ENCODE measurements around the gene SORCS2. TPM values are rescaled to one million over a fixed set of nuclear protein-coding genes. Genes with fewer than 3 reads are reported as not detected.
"Not testable (repeated sequence)": the region's sequence is repeated elsewhere in the genome, so short reads cannot be mapped to it uniquely, and the experiment has no call there.

SORCS2 gene
- total RNA-seq, 1 donor from 2014 or later: not detected

GRCh38 chr4:7212101-7212674, 19.9 kb downstream of the SORCS2 start:
- Mint-ChIP-seq H3K27ac (no peak overlapping the region), H3K4me3 (no peak overlapping the region), H3K4me1 (ENCODE audit: low read depth) (no peaks in the 10 kb centered on the region), H3K27me3 (ENCODE audit: insufficient read depth) (peaks cover 2% of the 10 kb centered on the region), H3K9me3 (no peaks in the 10 kb centered on the region), H3K36me3 (ENCODE audit: low read depth) (no peaks in the 10 kb centered on the region)
- no peak for DNase-seq (ENCODE audit: low spot score)
- intact Hi-C loops (cut with micrococcal nuclease): no loop called here

- peaks cover 2% of the 10 kb centered on the region for H3K27me3 Mint-ChIP-seq (ENCODE audit: insufficient read depth)
- intact Hi-C loops (cut with micrococcal nuclease): no loop called here
- DNase-seq (ENCODE audit: low spot score): no peak
- H3K4me3 Mint-ChIP-seq: no peak overlapping the region
- H3K27ac Mint-ChIP-seq: no peak overlapping the region
- no peaks in the 10 kb centered on the region for H3K9me3 Mint-ChIP-seq
- no peaks in the 10 kb centered on the region for H3K36me3 Mint-ChIP-seq (ENCODE audit: low read depth)
- H3K4me1 Mint-ChIP-seq (ENCODE audit: low read depth): no peaks in the 10 kb centered on the region
Observed at GRCh38 chr4:7212921-7213320, 20.6 kb downstream of the SORCS2 start.

- Mint-ChIP-seq H3K27ac (no peak overlapping the region), H3K27me3 (ENCODE audit: insufficient read depth) (peaks cover 2% of the 10 kb centered on the region), H3K36me3 (ENCODE audit: low read depth) (no peaks in the 10 kb centered on the region), H3K9me3 (no peaks in the 10 kb centered on the region), H3K4me3 (no peak overlapping the region), H3K4me1 (ENCODE audit: low read depth) (no peaks in the 10 kb centered on the region)
- intact Hi-C loops (cut with micrococcal nuclease): no loop called here
- DNase-seq (ENCODE audit: low spot score): no peak
Observed at GRCh38 chr4:7213807-7214206, 21.5 kb downstream of the SORCS2 start.

GRCh38 chr4:7214359-7214758, 22.0 kb downstream of the SORCS2 start:
- no peak overlapping the region for H3K27ac Mint-ChIP-seq
- H3K4me1 Mint-ChIP-seq (ENCODE audit: low read depth): no peaks in the 10 kb centered on the region
- H3K27me3 Mint-ChIP-seq (ENCODE audit: insufficient read depth): no peaks in the 10 kb centered on the region
- no peaks in the 10 kb centered on the region for H3K9me3 Mint-ChIP-seq
- H3K4me3 Mint-ChIP-seq: no peak overlapping the region
- intact Hi-C loops (cut with micrococcal nuclease): no loop called here
- no peaks in the 10 kb centered on the region for H3K36me3 Mint-ChIP-seq (ENCODE audit: low read depth)
- no peak for DNase-seq (ENCODE audit: low spot score)

GRCh38 chr4:7215187-7215586, 22.8 kb downstream of the SORCS2 start:
- DNase-seq (ENCODE audit: low spot score); H3K9me3 Mint-ChIP-seq; H3K27me3 Mint-ChIP-seq (ENCODE audit: insufficient read depth); H3K4me1 Mint-ChIP-seq (ENCODE audit: low read depth); intact Hi-C loops (cut with micrococcal nuclease); H3K36me3 Mint-ChIP-seq (ENCODE audit: low read depth); H3K4me3 Mint-ChIP-seq; H3K27ac Mint-ChIP-seq: not testable (repeated sequence)

GRCh38 chr4:7217039-7217438, 24.7 kb downstream of the SORCS2 start:
- Mint-ChIP-seq H3K4me3 (no peak overlapping the region), H3K9me3 (no peaks in the 10 kb centered on the region), H3K36me3 (ENCODE audit: low read depth) (no peaks in the 10 kb centered on the region), H3K4me1 (ENCODE audit: low read depth) (no peaks in the 10 kb centered on the region), H3K27me3 (ENCODE audit: insufficient read depth) (no peaks in the 10 kb centered on the region), H3K27ac (no peak overlapping the region)
- DNase-seq (ENCODE audit: low spot score): no peak
- intact Hi-C loops (cut with micrococcal nuclease): no loop called here

DNA sequence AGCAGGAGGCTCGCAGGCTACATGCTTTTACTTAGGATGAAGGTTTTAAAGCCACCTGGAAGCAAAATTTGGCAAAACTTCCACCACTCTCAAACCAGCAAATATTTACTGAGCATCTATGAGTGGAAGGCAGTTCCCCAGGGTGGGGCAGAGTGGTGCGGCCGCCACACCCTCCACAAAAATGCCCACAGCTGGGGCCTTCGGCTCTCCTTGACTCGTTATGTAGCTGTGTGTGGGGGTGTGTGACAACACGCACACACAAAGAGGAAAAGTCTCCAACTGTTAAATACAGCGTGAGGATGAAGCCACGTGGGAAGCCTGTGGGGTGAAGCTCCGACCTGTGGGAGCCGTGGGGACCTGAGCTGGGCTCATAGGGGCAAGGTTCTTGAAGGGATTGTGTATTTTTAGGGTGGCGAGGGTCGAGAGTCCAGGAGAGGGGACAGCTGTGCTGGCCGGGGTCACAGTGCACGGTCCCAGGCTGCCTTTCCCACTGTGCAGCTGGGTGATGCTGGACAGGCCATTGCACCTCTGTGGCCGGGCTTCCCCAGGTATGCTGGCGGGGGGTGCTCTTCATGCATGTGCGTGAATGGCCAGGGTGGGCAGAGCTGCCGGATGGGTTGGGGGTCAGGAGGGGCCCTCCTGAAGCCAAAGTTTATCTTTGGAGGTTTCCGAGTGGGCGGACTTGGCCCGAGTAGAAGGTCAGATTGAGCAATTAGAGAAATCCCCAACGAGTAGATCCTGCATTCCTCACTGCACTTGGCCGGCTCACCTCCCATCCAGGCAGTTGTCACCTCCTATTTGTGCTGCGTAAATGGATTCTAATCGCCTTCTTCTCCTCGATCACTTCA, 25.4 kb downstream of the SORCS2 start:
- DNase-seq (ENCODE audit: low spot score): no peak
- Mint-ChIP-seq H3K4me3 (no peak overlapping the region), H3K4me1 (ENCODE audit: low read depth) (no peaks in the 10 kb centered on the region), H3K36me3 (ENCODE audit: low read depth) (no peaks in the 10 kb centered on the region), H3K9me3 (no peaks in the 10 kb centered on the region), H3K27ac (no peak overlapping the region), H3K27me3 (ENCODE audit: insufficient read depth) (no peaks in the 10 kb centered on the region)
- intact Hi-C loops (cut with micrococcal nuclease): no loop called here

DNA sequence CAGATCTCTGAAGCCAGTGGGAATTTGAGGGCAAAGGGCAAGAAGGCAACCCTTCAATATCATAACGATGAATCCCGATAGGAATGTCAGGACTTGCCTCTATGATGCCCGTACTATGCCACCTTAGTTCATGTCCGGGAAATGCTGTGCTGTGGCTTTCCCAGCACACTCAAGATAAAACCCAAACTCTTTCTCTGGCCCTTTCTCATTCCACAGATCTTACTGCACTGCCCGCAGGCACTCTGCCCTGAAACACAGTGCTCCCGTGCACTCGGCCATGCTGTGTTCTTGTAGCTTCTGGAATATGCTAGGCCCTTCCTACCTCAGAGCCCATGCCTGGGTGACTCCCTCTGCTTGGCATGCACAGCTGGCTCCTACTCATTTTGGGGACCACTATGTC, 26.3 kb downstream of the SORCS2 start:
- H3K27ac Mint-ChIP-seq: no peak overlapping the region
- intact Hi-C loops (cut with micrococcal nuclease): no loop called here
- no peaks in the 10 kb centered on the region for H3K36me3 Mint-ChIP-seq (ENCODE audit: low read depth)
- H3K4me1 Mint-ChIP-seq (ENCODE audit: low read depth): no peaks in the 10 kb centered on the region
- H3K4me3 Mint-ChIP-seq: no peak overlapping the region
- DNase-seq (ENCODE audit: low spot score): no peak
- H3K27me3 Mint-ChIP-seq (ENCODE audit: insufficient read depth): no peaks in the 10 kb centered on the region
- H3K9me3 Mint-ChIP-seq: no peaks in the 10 kb centered on the region

DNA sequence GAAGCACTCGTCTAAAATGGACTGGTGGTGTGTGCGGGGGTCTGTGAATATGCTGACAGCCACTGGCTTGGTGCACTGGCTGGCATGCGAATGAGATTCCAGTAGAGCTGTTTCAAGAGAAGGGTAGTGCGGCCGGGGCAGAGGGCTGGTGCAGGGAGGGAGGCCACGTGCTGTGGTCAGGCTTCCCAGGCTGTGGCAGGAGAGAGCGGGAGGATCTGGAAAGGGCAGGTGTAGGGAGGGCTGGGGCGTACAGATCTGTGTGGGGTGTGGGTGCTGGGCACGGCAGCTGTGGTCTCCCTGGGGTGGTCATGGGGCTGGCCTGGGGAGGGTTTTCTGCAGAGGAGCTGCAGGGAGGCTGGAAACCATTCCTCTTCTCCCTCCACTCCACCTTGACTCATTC, 30.2 kb downstream of the SORCS2 start:
- no peaks in the 10 kb centered on the region for H3K36me3 Mint-ChIP-seq (ENCODE audit: low read depth)
- H3K4me1 Mint-ChIP-seq (ENCODE audit: low read depth): no peaks in the 10 kb centered on the region
- H3K27ac Mint-ChIP-seq: no peak overlapping the region
- H3K27me3 Mint-ChIP-seq (ENCODE audit: insufficient read depth): no peaks in the 10 kb centered on the region
- no peak overlapping the region for H3K4me3 Mint-ChIP-seq
- H3K9me3 Mint-ChIP-seq: no peaks in the 10 kb centered on the region
- intact Hi-C loops (cut with micrococcal nuclease): no loop called here
- DNase-seq (ENCODE audit: low spot score): no peak

DNA sequence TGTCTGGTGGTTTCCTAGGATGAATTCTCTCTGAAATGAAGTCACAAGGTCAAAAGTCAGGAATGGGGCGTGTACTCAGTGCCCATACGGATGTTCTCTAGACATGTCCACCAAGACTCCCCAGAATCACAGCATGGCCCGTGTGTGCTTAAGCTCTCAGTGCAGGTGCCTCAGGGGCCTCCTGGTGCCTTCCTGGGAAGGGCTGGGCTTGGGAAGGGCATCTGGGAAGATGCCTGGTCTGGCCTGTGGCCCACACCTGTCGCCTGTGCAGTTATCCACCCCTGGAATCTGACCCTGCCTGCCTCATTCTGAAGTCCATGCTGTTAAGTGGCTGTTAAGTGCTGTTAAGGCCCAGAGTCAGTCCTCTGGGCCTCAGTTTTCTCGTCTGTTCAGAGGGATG, 31.2 kb downstream of the SORCS2 start:
- no peak for DNase-seq (ENCODE audit: low spot score)
- no peaks in the 10 kb centered on the region for H3K4me1 Mint-ChIP-seq (ENCODE audit: low read depth)
- H3K27me3 Mint-ChIP-seq (ENCODE audit: insufficient read depth): no peaks in the 10 kb centered on the region
- H3K9me3 Mint-ChIP-seq: no peaks in the 10 kb centered on the region
- H3K4me3 Mint-ChIP-seq: no peak overlapping the region
- no peak overlapping the region for H3K27ac Mint-ChIP-seq
- intact Hi-C loops (cut with micrococcal nuclease): no loop called here
- no peaks in the 10 kb centered on the region for H3K36me3 Mint-ChIP-seq (ENCODE audit: low read depth)

- Mint-ChIP-seq H3K36me3 (ENCODE audit: low read depth) (no peaks in the 10 kb centered on the region), H3K4me1 (ENCODE audit: low read depth) (no peaks in the 10 kb centered on the region), H3K27me3 (ENCODE audit: insufficient read depth) (no peaks in the 10 kb centered on the region), H3K9me3 (no peaks in the 10 kb centered on the region), H3K27ac (no peak overlapping the region), H3K4me3 (no peak overlapping the region)
- no peak for DNase-seq (ENCODE audit: low spot score)
- intact Hi-C loops (cut with micrococcal nuclease): no loop called here
Observed at GRCh38 chr4:7224001-7224400, 31.7 kb downstream of the SORCS2 start.

DNA sequence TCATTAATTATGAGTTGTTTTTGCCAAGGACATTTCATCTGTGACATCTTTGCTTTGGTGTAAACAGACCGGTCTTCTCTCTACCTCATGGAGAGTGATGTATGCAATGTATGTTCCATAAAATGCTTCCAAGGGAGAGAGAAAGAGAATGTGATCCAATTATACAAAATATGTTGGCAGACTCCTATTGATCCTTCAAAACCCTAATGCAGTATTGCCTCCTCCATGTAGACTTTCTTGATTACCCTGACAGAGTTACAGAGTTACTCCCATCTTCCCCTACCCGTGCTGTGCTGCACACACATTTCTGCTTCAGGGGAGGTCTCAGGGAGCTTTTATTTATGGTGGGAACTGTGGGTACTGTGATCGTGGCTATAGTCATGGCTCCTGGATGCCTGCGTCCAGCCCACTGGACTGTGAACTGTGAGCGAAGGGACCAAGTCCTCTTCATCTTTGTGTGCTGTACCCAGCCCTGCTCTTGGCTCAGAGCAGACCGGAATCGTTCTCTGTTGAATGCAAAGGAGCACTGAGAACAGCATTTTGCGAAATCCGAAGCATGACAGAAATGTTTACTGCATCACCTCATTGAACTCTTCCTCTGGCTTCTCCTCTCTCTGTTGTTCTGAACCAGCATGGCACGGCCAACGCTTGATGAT, 32.7 kb downstream of the SORCS2 start:
- Mint-ChIP-seq H3K27ac (no peak overlapping the region), H3K36me3 (ENCODE audit: low read depth) (no peaks in the 10 kb centered on the region), H3K4me1 (ENCODE audit: low read depth) (no peaks in the 10 kb centered on the region), H3K4me3 (no peak overlapping the region), H3K9me3 (no peaks in the 10 kb centered on the region), H3K27me3 (ENCODE audit: insufficient read depth) (no peaks in the 10 kb centered on the region)
- intact Hi-C loops (cut with micrococcal nuclease): no loop called here
- DNase-seq (ENCODE audit: low spot score): no peak

DNA sequence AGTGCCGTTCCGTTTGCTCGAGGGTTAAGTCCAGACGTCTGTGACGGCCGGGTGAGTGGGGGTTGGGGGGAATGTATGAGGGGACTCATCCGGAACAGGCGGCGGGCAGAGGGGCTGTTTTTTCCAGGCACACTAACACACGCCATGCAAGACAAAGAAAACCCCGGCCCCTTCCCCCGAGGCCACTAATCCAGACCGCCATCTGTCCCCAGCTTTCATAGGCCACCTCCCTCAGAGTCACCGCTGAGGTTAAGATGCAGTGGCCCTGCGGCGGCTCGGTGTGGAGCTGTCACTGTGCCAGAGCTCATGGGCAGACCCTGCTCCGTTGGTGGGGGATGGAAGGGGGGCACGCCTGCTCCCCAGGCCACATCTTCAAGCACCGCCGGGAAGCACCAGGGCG, 34.1 kb downstream of the SORCS2 start:
- Mint-ChIP-seq H3K27ac (no peak overlapping the region), H3K36me3 (ENCODE audit: low read depth) (no peaks in the 10 kb centered on the region), H3K4me1 (ENCODE audit: low read depth) (no peaks in the 10 kb centered on the region), H3K27me3 (ENCODE audit: insufficient read depth) (no peaks in the 10 kb centered on the region), H3K9me3 (no peaks in the 10 kb centered on the region), H3K4me3 (no peak overlapping the region)
- intact Hi-C loops (cut with micrococcal nuclease): no loop called here
- DNase-seq (ENCODE audit: low spot score): no peak

All from activated T-helper 1 cell treated with anti-CD3 and anti-CD28 coated beads, Interleukin-12 subunit alpha, Interleukin-12 subunit beta, Interleukin-2, Interleukin-4 antibody, amounts not matched to agents 30 ng/mL and 10 ng/mL and 1 ng/mL, durations not matched to agents 14 hours and 24 hours and 36 hours (primary cell).